HG03025 (cell line): Measurements from ENCODE around the gene MAGI1.
"Not testable (repeated sequence)": the region's sequence is repeated elsewhere in the genome, so short reads cannot be mapped to it uniquely, and the experiment has no call there.

ENCODE experiments used
- ATAC-seq: cut with Tn5 transposase; IDR thresholded peaks from one replicate; pipeline ENCODE4 v1.9.1; 2021; ENCODE audit warnings: mild to moderate bottlenecking, moderate library complexity; ENCODE audit not compliant: unreplicated experiment, low FRiP score

MAGI1 gene

GRCh38 chr3:65560901-65561300 is 477.8 kb downstream of the MAGI1 start:
- ATAC-seq, result no peak

- ATAC-seq, result no peak
Observed at GRCh38 chr3:65560133-65560532, 478.6 kb downstream of the MAGI1 start.

GRCh38 chr3:65559643-65560042 is 479.1 kb downstream of the MAGI1 start:
- ATAC-seq, result no peak

- ATAC-seq, result no peak
Observed at GRCh38 chr3:65558826-65559225, 479.9 kb downstream of the MAGI1 start.

- no peak for ATAC-seq
Observed at GRCh38 chr3:65557899-65558564, 480.7 kb downstream of the MAGI1 start.

GRCh38 chr3:65556934-65557577 is 481.7 kb downstream of the MAGI1 start:
- no peak for ATAC-seq

- no peak for ATAC-seq
Observed at GRCh38 chr3:65552434-65552833, 486.3 kb downstream of the MAGI1 start.

GRCh38 chr3:65551945-65552344 is 486.8 kb downstream of the MAGI1 start:
- no peak for ATAC-seq

GRCh38 chr3:65550137-65550536 is 488.6 kb downstream of the MAGI1 start:
- ATAC-seq, result no peak

- ATAC-seq, result no peak
Observed at GRCh38 chr3:65549626-65549959, 489.1 kb downstream of the MAGI1 start.

GRCh38 chr3:65548848-65549625 is 489.7 kb downstream of the MAGI1 start:
- ATAC-seq, result no peak

GRCh38 chr3:65545429-65545828 is 493.3 kb downstream of the MAGI1 start:
- ATAC-seq, result no peak

- ATAC-seq, result not testable (repeated sequence)
Observed at GRCh38 chr3:65543391-65543790, 495.3 kb downstream of the MAGI1 start.

- no peak for ATAC-seq
Observed at GRCh38 chr3:65540666-65541065, 498.1 kb downstream of the MAGI1 start.

GRCh38 chr3:65539616-65540015 is 499.1 kb downstream of the MAGI1 start:
- no peak for ATAC-seq

GRCh38 chr3:65538101-65538500 is 500.6 kb downstream of the MAGI1 start:
- no peak for ATAC-seq

- ATAC-seq, result no peak
Observed at GRCh38 chr3:65537109-65537508, 501.6 kb downstream of the MAGI1 start.

- no peak for ATAC-seq
Observed at GRCh38 chr3:65535260-65535659, 503.5 kb downstream of the MAGI1 start.

GRCh38 chr3:65534805-65535204 is 503.9 kb downstream of the MAGI1 start:
- no peak for ATAC-seq

GRCh38 chr3:65532749-65533148 is 506.0 kb downstream of the MAGI1 start:
- no peak for ATAC-seq

GRCh38 chr3:65532215-65532614 is 506.5 kb downstream of the MAGI1 start:
- ATAC-seq, result no peak

- ATAC-seq, result no peak
Observed at GRCh38 chr3:65531499-65531898, 507.2 kb downstream of the MAGI1 start.
